NCI-H82 (cell line): ENCODE results near the gene PDLIM7.

Experiments
- DNase-seq: peaks from one replicate; lab custom pipeline; 2025; lab: John Stamatoyannopoulos, UW

Gene PDLIM7

DNA sequence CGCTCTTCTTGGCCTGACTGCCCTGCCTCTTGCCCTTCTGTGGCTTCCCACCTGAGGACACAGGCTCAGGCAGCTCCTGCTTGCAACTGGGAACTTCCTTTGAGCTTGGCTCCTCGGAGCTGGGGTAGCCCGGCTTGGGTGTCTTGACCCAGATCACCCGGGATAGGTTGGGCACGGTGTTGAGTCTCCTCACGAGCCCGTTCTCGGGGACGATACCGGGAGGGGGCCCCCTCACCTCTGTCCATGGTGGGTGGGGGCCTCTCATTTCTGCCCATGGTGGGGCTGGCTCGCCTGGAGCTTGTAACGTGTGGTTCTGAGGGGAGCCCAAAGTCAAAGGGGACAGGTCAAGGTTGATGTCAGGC, 27.1 kb upstream of the PDLIM7 start:
- no peak for DNase-seq

- DNase-seq: no peak
Measured at GRCh38 chr5:177523711-177524538, 26.5 kb upstream of the PDLIM7 start.

GRCh38 chr5:177520916-177521513, 23.6 kb upstream of the PDLIM7 start:
- DNase-seq: no peak

DNA sequence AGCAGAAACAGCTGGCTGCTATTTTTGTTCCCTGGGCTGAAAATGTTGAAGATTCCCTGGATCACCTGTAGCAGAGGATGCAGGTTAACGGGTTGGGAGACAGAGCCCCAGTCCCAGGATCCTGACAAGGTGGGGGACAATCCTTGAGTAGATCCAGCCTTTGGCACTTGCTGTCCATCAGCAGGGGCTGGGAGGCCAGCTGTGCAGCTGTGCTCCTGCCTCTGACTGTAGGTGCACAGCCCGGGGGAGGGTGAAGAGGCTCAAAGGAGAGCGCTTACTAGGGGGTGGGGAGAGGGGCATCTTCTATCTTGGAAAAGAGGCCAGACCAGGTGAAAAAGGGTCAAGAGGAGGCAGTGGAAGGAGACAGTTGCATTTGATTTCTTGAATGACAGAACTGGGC, 22.9 kb upstream of the PDLIM7 start:
- no peak for DNase-seq

DNA sequence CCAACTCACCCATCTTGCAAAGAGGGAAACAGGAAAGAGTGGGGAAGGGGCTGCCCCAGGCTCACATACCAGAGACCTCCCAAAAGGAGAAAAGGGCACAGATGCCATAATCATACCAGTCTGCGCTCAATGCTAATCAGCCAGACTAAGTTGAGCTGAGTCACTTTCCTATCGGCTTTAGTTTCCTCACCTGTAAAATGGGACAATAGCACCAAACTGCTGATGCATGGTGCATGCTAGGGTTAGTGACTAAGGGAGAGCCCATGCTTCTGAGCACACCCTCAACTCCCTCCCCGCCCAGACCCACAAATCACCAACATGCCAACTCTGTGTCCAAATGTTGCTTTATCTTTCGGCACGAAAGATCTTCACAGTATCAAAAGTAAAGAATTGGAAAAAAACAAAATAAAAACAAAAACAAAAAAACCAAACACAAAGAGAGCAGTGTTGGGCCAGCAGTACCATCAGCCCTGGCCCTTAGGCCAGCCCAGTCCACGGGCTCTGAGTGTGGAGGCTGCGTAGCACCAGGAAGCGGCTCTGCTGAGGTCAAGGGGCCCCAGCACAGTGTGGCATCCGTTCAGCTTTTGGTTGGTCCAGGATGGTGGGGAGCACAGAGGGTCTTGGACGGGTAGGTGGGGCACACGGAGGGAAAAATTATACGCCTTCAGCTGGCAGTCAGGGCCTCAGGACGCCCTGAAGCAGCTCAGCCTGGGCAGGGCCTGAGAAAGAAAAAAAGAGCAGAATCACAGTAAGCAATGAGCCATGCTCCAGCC, 22.2 kb upstream of the PDLIM7 start:
- no peak for DNase-seq

- peak; percentile 98 for DNase-seq
Measured at GRCh38 chr5:177516601-177517568, 19.5 kb upstream of the PDLIM7 start, which contains the start of gene DDX41. Gene DDX41, minus strand, starts transcription at chr5:177516961. Its CDS starts 16 bp downstream, at chr5:177516945.

GRCh38 chr5:177515580-177515979, 18.2 kb upstream of the PDLIM7 start:
- DNase-seq: no peak

DNA sequence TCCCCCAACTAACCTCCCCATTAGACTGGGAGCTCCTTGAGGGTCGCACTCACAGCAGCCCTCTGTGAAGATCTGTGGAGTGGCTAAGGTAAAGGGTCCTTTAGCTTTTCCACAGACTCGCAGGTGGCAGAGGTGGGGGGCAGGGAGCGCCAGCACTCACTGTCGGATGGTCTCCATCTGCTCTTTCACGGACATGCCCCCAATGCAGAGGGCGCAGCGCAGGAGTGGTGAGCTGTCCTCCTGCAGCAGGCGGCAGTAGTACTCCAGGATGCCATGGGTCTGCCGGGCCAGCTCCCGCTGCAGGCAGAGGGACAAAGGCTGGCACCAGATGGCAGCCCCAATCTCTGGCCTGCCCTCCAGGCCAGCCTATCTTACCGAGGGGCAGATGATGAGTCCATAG, 17.1 kb upstream of the PDLIM7 start:
- no peak for DNase-seq

- no peak for DNase-seq
Measured at GRCh38 chr5:177513500-177513899, 16.1 kb upstream of the PDLIM7 start.

GRCh38 chr5:177512736-177513380, 15.5 kb upstream of the PDLIM7 start:
- no peak for DNase-seq

GRCh38 chr5:177511796-177512675, 14.6 kb upstream of the PDLIM7 start:
- no peak for DNase-seq

DNA sequence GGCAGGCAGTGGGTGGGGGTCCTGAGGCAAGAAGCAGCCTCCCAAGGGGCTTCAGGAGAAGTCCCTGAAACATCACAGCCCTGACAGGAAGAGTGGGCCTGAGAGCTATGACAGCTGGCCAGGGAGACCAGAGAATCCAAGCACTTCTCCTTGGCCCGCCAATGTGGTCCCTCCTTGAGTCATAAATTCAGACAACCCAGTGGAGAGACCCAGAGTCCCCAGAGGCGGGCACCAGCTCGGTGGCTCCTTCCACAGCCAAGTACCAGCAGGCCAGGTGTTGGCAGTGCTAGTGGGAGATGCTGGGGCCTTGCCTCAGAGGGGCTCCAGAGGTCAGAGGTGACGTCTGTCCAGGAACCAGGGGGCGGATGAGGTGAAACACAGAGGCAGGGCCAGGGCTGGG, 13.8 kb upstream of the PDLIM7 start:
- no peak for DNase-seq

- DNase-seq: no peak
Measured at GRCh38 chr5:177510567-177511053, 13.2 kb upstream of the PDLIM7 start.

DNA sequence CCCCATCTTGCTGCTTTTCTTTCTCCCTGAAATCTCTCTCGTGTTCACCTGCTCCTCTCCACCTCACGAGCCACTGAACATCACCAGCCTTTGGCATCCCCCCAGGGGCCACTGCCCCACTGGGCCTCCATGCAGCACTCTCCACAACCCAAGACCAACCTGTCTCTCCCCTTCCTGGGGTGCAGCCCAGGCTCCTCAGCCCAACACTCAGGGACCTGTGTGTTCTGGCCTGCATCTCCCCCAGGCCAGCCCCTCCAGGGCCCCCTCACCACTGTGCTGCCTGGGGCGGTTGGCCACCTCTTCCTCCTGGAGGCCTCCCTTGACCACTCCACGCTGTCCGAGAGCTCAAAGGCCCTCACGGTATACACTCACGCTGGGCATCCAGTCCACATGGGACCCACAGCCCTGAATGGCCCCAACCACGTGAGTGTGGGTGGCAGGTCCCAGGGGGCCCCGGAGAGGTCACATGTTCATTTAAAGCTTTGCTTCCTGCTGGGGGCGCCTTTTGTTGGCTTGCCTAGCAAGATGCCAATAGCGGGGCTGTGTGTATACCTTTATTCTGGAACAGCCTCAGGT, 12.7 kb upstream of the PDLIM7 start:
- peak; percentile 14 for DNase-seq

DNA sequence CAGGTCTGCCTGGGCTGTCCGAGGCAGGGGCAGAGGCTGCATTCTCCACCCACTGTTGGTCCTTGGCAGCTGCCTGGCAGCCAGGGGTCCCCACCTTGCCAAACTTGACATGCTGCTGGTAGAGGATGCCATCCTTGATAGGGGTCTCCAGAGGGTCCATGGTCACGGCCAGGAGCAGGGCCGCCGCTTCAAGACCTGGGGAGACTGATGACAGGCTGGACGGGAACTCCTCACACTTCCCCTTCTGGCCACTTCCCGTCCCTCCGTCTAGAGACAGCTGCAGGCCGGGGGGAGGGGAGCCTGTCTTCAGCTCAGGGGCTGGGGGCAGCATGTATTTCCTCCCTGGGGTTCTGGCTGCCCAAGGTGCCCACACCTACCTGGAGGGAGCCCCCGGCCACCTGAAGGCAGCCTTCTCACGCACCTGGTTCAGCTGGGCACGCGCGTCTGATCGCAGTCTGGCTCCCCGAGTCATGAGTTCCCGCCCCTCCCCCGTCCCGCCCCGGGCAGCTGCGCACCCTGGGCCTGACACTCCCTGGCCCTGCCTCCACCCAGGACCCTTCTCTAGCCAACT, 12.1 kb upstream of the PDLIM7 start, which contains the start of gene DOK3:
Gene DOK3 (minus strand): TSS at position 446 of the 571 bp plus-strand sequence. CDS start 286 bp downstream, at position 160.
- DNase-seq: no peak

DNA sequence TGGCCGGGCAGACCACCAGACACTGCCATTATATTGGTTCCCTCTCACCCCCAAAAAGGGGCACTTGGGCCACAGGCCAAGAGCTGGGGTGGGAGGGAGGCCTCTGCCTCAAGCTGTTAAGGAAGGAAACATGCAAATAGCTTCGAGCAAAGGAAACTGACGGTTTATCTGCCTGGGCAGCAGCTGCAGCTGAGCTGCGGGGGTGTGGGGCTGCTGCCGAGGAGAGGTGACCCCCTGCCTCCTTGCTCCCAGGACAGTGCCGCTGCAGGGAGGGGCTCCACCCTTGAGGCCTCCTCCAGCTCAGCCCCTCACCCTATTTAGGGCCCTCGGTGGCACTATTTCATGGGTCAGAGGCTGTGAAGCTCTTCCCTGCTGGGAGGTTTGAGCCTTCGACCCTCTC, 11.4 kb upstream of the PDLIM7 start:
- DNase-seq: no peak

- no peak for DNase-seq
Measured at GRCh38 chr5:177508221-177508611, 10.8 kb upstream of the PDLIM7 start.

DNA sequence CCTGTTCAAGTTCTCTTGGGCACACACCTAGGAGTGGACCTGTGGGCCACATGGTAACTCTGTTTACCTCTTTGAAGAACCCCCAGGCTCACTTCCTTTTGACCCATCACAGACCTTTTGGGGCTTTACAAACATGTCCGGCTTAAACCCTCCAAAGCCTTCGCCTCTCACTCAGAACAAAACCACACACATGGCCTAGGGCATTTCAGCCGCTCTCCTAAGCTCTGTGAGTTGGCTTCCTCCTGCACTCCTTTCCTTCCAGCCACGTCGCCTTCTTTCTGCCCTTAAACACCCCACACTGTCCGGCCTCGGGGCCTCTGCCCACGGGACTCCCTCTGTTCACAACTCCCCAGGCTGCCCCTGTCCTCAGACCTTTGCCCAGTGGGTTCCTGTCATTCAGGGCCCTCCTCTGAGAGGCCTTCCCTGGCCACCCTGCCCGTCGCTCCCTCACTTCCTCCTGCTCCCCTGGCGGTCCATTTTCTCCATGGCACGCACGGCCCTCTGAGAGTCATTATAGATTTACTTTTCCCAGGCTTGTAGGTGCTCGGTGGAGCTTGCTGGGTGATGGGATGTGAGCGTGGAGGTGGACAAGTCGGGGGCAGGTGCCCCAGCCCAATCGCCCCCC, 10.3 kb upstream of the PDLIM7 start:
- no peak for DNase-seq

- peak; percentile 26 for DNase-seq
Measured at GRCh38 chr5:177507165-177507564, 9.8 kb upstream of the PDLIM7 start.
